Tibial nerve (tissue), 3 donors: Measurements from ENCODE around the gene RNASEH2B.

ENCODE experiments used
- POLR2A ChIP-seq, 2 donors: fragments of 450-650 bp; IDR thresholded peaks; one replicate each; pipeline ENCODE4 v1.6.1; 2017; ENCODE audit warnings: antibody characterized with exemption in 2 of 2, mild to moderate bottlenecking in 2 of 2, moderate library complexity in 2 of 2
- TF ChIP-seq, protein P1 (sequence below), 5 experiments: fragments of 200-600 bp in 3 of 5; fragments of 450-650 bp in 2 of 5; sonication (generic) in 3 of 5; IDR thresholded peaks; one replicate each; pipeline ENCODE4 v1.5.1; 2016 to 2019; ENCODE audit warnings: antibody characterized with exemption in 5 of 5, mild to moderate bottlenecking in 3 of 5, moderate library complexity in 2 of 5

DNA sequence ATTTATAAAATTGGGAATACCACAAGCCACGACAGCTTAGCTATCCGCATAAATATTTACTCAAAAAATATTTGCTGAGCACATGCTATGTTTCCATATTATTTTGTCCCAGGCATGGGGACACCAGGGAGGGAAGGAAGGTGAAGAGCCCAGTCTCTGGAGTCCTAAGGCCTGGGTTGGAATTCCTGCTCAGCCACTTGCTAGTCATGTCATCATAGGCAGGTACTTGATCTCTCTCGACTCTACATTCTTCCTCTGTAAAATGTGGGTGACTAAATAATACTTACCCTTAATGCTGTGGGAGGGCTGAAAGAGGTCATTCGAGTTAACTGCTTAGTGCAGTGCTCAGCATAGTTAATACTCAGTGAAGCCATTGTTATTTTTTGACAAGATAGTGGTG is 4.3 kb upstream of the RNASEH2B start:
- TF ChIP-seq POLR2A (IDR thresholded peaks at IDR 0.05), result no peak
- TF ChIP-seq, protein P1, sequence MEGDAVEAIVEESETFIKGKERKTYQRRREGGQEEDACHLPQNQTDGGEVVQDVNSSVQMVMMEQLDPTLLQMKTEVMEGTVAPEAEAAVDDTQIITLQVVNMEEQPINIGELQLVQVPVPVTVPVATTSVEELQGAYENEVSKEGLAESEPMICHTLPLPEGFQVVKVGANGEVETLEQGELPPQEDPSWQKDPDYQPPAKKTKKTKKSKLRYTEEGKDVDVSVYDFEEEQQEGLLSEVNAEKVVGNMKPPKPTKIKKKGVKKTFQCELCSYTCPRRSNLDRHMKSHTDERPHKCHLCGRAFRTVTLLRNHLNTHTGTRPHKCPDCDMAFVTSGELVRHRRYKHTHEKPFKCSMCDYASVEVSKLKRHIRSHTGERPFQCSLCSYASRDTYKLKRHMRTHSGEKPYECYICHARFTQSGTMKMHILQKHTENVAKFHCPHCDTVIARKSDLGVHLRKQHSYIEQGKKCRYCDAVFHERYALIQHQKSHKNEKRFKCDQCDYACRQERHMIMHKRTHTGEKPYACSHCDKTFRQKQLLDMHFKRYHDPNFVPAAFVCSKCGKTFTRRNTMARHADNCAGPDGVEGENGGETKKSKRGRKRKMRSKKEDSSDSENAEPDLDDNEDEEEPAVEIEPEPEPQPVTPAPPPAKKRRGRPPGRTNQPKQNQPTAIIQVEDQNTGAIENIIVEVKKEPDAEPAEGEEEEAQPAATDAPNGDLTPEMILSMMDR (IDR thresholded peaks at IDR 0.05), result no peak
